Naive thymus-derived CD4-positive, alpha-beta T cell (primary cell): Measurements from ENCODE around the gene ATXN7L2. TPM values are rescaled to one million over a fixed set of nuclear protein-coding genes. Genes with fewer than 3 reads are reported as not detected.
"Not testable (repeated sequence)": the region's sequence is repeated elsewhere in the genome, so short reads cannot be mapped to it uniquely, and the experiment has no call there.

Experiments used
- ATAC-seq: fragments of 150-1000 bp; cut with Tn5 transposase; 2 replicates; pipeline ENCODE4 v1.10.0; 2021; ENCODE audit warnings: mild to moderate bottlenecking, moderate library complexity
- CTCF ChIA-PET: fragments of 350-600 bp; sonication (Branson Sonifier 250); formaldehyde crosslinking; loops from one replicate; lab custom pipeline; 2021; ENCODE audit warnings: antibody characterized with exemption; lab: Charles Lee
- POLR2A ChIA-PET: fragments of 350-600 bp; sonication (Branson Sonifier 250); formaldehyde crosslinking; loops from one replicate; lab custom pipeline; 2021; ENCODE audit warnings: antibody characterized with exemption, inconsistent platforms; lab: Charles Lee
- DNase-seq, 9 donors: peaks; one replicate each; pipeline versions ENCODE4 v3.0.0 to v3.0.0-alpha.2; 2020 to 2022; ENCODE audit warnings: mixed read lengths in 1 of 9
- H3K27ac ChIP-seq: one replicate; pipeline ENCODE4 v1.7.0; 2013; ENCODE audit warnings: mild to moderate bottlenecking, low read depth, low read length, moderate library complexity
- H3K27me3 ChIP-seq, 2 donors: one replicate each; pipeline ENCODE4 v1.7.0; 2013; ENCODE audit warnings: low read length in 2 of 2, mild to moderate bottlenecking in 2 of 2, moderate library complexity in 2 of 2; ENCODE audit not compliant: control insufficient read depth in 2 of 2, insufficient read depth in 2 of 2
- H3K36me3 ChIP-seq, 3 experiments: 1 replicate in 2 of 3; 2 replicates in 1 of 3; pipeline ENCODE4 v1.7.0; 2013; ENCODE audit warnings: low read length in 3 of 3, mild to moderate bottlenecking in 3 of 3, moderate library complexity in 1 of 3; ENCODE audit not compliant: insufficient read depth in 3 of 3, control insufficient read depth in 2 of 3
- H3K4me1 ChIP-seq, 2 donors: one replicate each; pipeline ENCODE4 v1.7.0; 2013; ENCODE audit warnings: low read length in 2 of 2, mild to moderate bottlenecking in 2 of 2, moderate library complexity in 1 of 2; ENCODE audit not compliant: control insufficient read depth in 2 of 2, insufficient read depth in 2 of 2
- H3K4me3 ChIP-seq: 2 replicates; pipeline ENCODE4 v1.7.0; 2013; ENCODE audit warnings: mild to moderate bottlenecking, low read length
- H3K9me3 ChIP-seq, 3 experiments: 1 replicate in 2 of 3; 2 replicates in 1 of 3; pipeline ENCODE4 v1.7.0; 2013; ENCODE audit warnings: low read length in 3 of 3; ENCODE audit not compliant: control insufficient read depth in 2 of 3
- H3K27ac Mint-ChIP-seq, 9 donors: one replicate each; pipeline ENCODE4 v1.8.0; 2020 to 2022; ENCODE audit warnings: mixed read lengths in 9 of 9, mild to moderate bottlenecking in 8 of 9, moderate library complexity in 5 of 9, inconsistent platforms in 2 of 9
- H3K27me3 Mint-ChIP-seq, 5 donors: one replicate each; pipeline ENCODE4 v1.8.0; 2021 to 2022; ENCODE audit warnings: mixed read lengths in 5 of 5, mild to moderate bottlenecking in 1 of 5
- H3K36me3 Mint-ChIP-seq, 5 donors: one replicate each; pipeline ENCODE4 v1.8.0; 2020 to 2022; ENCODE audit warnings: mixed read lengths in 5 of 5, mild to moderate bottlenecking in 3 of 5, inconsistent platforms in 1 of 5
- H3K4me1 Mint-ChIP-seq, 7 donors: one replicate each; pipeline ENCODE4 v1.8.0; 2020 to 2022; ENCODE audit warnings: mixed read lengths in 7 of 7, mild to moderate bottlenecking in 3 of 7, inconsistent platforms in 1 of 7
- H3K4me3 Mint-ChIP-seq, 10 donors: one replicate each; pipeline ENCODE4 v1.8.0; 2020 to 2022; ENCODE audit warnings: mild to moderate bottlenecking in 10 of 10, mixed read lengths in 10 of 10, moderate library complexity in 6 of 10, inconsistent platforms in 2 of 10
- H3K9me3 Mint-ChIP-seq, 11 donors: one replicate each; pipeline ENCODE4 v1.8.0; 2020 to 2022; ENCODE audit warnings: mixed read lengths in 11 of 11, mild to moderate bottlenecking in 4 of 11, inconsistent platforms in 1 of 11, moderate library complexity in 1 of 11
- intact Hi-C, 2 donors: fragments of 100-400 bp; cut with micrococcal nuclease; formaldehyde crosslinking; loops; one replicate each; pipeline ENCODE4 v1.15.1; 2023
- polyA plus RNA-seq, 2 donors: library from polyadenylated mRNA; unstranded; fragments of 300-500 nt; fragmentation: Illumina TruSeq; gene quantifications; one replicate each; pipeline ENCODE4 v1.2.3, GENCODE V29; 2021
- total RNA-seq, 6 experiments: library from RNA in 5 of 6; stranded (reverse) in 5 of 6; gene quantifications; 1 replicate in 5 of 6; 2 replicates in 1 of 6; pipeline ENCODE4 v1.2.3 and lab custom pipeline; 2021 to 2026

ATXN7L2 gene
- total and polyA plus RNA-seq, 7 experiments from 2014 or later: 4.9 to 15.2 (median 11.7) TPM

- H3K4me3 ChIP-seq, H3K4me1 Mint-ChIP-seq, H3K27ac Mint-ChIP-seq, H3K36me3 ChIP-seq, POLR2A ChIA-PET, H3K4me1 ChIP-seq, CTCF ChIA-PET, DNase-seq, H3K27ac ChIP-seq, H3K4me3 Mint-ChIP-seq, H3K9me3 ChIP-seq, H3K36me3 Mint-ChIP-seq, intact Hi-C loops, H3K9me3 Mint-ChIP-seq, H3K27me3 ChIP-seq, ATAC-seq: not testable (repeated sequence)
- peaks cover 20 to 49% (median 27%) of the 10 kb centered on the region in 5 donors for H3K27me3 Mint-ChIP-seq
Measured at GRCh38 chr1:109445949-109446695, 37.6 kb upstream of the ATXN7L2 start.

GRCh38 chr1:109447524-109447923 is 36.2 kb upstream of the ATXN7L2 start:
- H3K36me3 ChIP-seq: no peaks in the 10 kb centered on the region
- H3K9me3 Mint-ChIP-seq: peaks cover 0 to 7% (median 2%) of the 10 kb centered on the region in 11 donors
- H3K36me3 Mint-ChIP-seq: peaks cover 0 to 3% (median 0%) of the 10 kb centered on the region in 5 donors
- no peak overlapping the region for H3K27ac Mint-ChIP-seq
- H3K9me3 ChIP-seq: no peaks in the 10 kb centered on the region
- intact Hi-C loops: no loop called here
- ChIA-PET CTCF (interaction anchor here (0.6 kb wide), 1 partner anchor 718 kb away, joined by 4 read pairs; no protein-coding TSS in a partner anchor), POLR2A (no interaction called here)
- no peak for ATAC-seq
- peaks cover 24 to 58% (median 37%) of the 10 kb centered on the region in 5 donors for H3K27me3 Mint-ChIP-seq
- peaks cover 3 to 5% of the 10 kb centered on the region in 2 donors for H3K27me3 ChIP-seq
- H3K4me3 ChIP-seq: no peak overlapping the region
- no peak overlapping the region for H3K4me3 Mint-ChIP-seq
- no peak for DNase-seq
- no peaks in the 10 kb centered on the region for H3K4me1 ChIP-seq
- no peaks in the 10 kb centered on the region for H3K4me1 Mint-ChIP-seq
- H3K27ac ChIP-seq: no peak overlapping the region

- Histone ChIP-seq H3K27me3 (no peaks in the 10 kb centered on the region), H3K27ac (no peak overlapping the region), H3K4me1 (no peaks in the 10 kb centered on the region), H3K9me3 (peaks cover 0 to 4% (median 0%) of the 10 kb centered on the region in 3 experiments), H3K36me3 (no peaks in the 10 kb centered on the region), H3K4me3 (no peak overlapping the region)
- ATAC-seq (no peak), DNase-seq (no peak)
- intact Hi-C loops: no loop called here
- H3K4me1 Mint-ChIP-seq: no peaks in the 10 kb centered on the region
- peaks cover 0 to 37% (median 14%) of the 10 kb centered on the region in 11 donors for H3K9me3 Mint-ChIP-seq
- ChIA-PET POLR2A (no interaction called here), CTCF (no interaction called here)
- H3K4me3 Mint-ChIP-seq: no peak overlapping the region
- peaks cover 22 to 57% (median 46%) of the 10 kb centered on the region in 5 donors for H3K27me3 Mint-ChIP-seq
- H3K36me3 Mint-ChIP-seq: peaks cover 0 to 13% (median 3%) of the 10 kb centered on the region in 5 donors
- H3K27ac Mint-ChIP-seq: no peak overlapping the region
Measured at GRCh38 chr1:109454497-109455133, 29.1 kb upstream of the ATXN7L2 start.

GRCh38 chr1:109457819-109458218 is 25.9 kb upstream of the ATXN7L2 start:
- H3K27me3 Mint-ChIP-seq: peaks cover 33 to 61% (median 48%) of the 10 kb centered on the region in 5 donors
- Histone ChIP-seq H3K4me3 (no peak overlapping the region), H3K27me3 (no peaks in the 10 kb centered on the region), H3K4me1 (no peaks in the 10 kb centered on the region), H3K36me3 (no peaks in the 10 kb centered on the region), H3K27ac (no peak overlapping the region), H3K9me3 (peaks cover 0 to 4% (median 0%) of the 10 kb centered on the region in 3 experiments)
- no peak for DNase-seq
- intact Hi-C loops: no loop called here
- POLR2A ChIA-PET: no interaction called here
- peaks cover 0 to 36% (median 14%) of the 10 kb centered on the region in 11 donors for H3K9me3 Mint-ChIP-seq
- CTCF ChIA-PET: no interaction called here
- H3K4me1 Mint-ChIP-seq: no peaks in the 10 kb centered on the region
- ATAC-seq: no peak
- H3K27ac Mint-ChIP-seq: no peak overlapping the region
- no peak overlapping the region for H3K4me3 Mint-ChIP-seq
- peaks cover 0 to 13% (median 3%) of the 10 kb centered on the region in 5 donors for H3K36me3 Mint-ChIP-seq

- H3K27ac Mint-ChIP-seq: peak overlapping the region in 3 of 9 donors; percentile 31 to 73 (median 67)
- intact Hi-C loops: loop anchor here (5.0 kb wide), 1 partner anchor 39 kb away; the partner anchor contains the start of gene PSMA5 (in 2 of the 2)
- CTCF ChIA-PET: no interaction called here
- POLR2A ChIA-PET: no interaction called here
- H3K9me3 Mint-ChIP-seq: no peaks in the 10 kb centered on the region
- H3K36me3 Mint-ChIP-seq: no peaks in the 10 kb centered on the region
- Histone ChIP-seq H3K4me3 (peak overlapping the region; percentile 44), H3K36me3 (no peaks in the 10 kb centered on the region), H3K4me1 (peaks cover 0 to 3% of the 10 kb centered on the region in 2 donors), H3K9me3 (no peaks in the 10 kb centered on the region), H3K27ac (no peak overlapping the region), H3K27me3 (peaks cover 9 to 16% of the 10 kb centered on the region in 2 donors)
- ATAC-seq (no peak), DNase-seq (peak in 1 of 9 donors; percentile 17)
- H3K27me3 Mint-ChIP-seq: peaks cover 68 to 89% (median 79%) of the 10 kb centered on the region in 5 donors
- H3K4me3 Mint-ChIP-seq: peak overlapping the region; percentile 45 to 89 (median 82)
- peaks cover 0 to 11% (median 7%) of the 10 kb centered on the region in 7 donors for H3K4me1 Mint-ChIP-seq
Measured at GRCh38 chr1:109466125-109466451, 17.6 kb upstream of the ATXN7L2 start.

GRCh38 chr1:109466452-109467300 is 17.0 kb upstream of the ATXN7L2 start, which contains the start of gene SYPL2:
SYPL2 (plus strand) TSS chr1:109466546; CDS start chr1:109466844, 298 bp downstream.
- peak within 1 kb of the TSS in 3 of 9 donors; percentile 31 to 73 (median 67) for H3K27ac Mint-ChIP-seq
- peaks cover 11 to 16% of the 10 kb centered on the region in 2 donors for H3K27me3 ChIP-seq
- CTCF ChIA-PET: no interaction called here
- H3K27me3 Mint-ChIP-seq: peaks cover 68 to 90% (median 78%) of the 10 kb centered on the region in 5 donors
- H3K36me3 Mint-ChIP-seq: no peaks in the 10 kb centered on the region
- no peaks in the 10 kb centered on the region for H3K9me3 ChIP-seq
- intact Hi-C loops: loop anchor here (5.0 kb wide), 1 partner anchor 39 kb away; the partner anchor contains the start of gene PSMA5 (in 2 of the 2)
- no peaks in the 10 kb centered on the region for H3K36me3 ChIP-seq
- H3K4me1 ChIP-seq: peaks cover 0 to 3% of the 10 kb centered on the region in 2 donors
- peak within 1 kb of the TSS; percentile 45 to 89 (median 84) for H3K4me3 Mint-ChIP-seq
- no peaks in the 10 kb centered on the region for H3K9me3 Mint-ChIP-seq
- POLR2A ChIA-PET: no interaction called here
- ATAC-seq (peak; percentile 40), DNase-seq (peak in 1 of 9 donors; percentile 8)
- no peak within 1 kb of the TSS for H3K27ac ChIP-seq
- H3K4me1 Mint-ChIP-seq: peaks cover 0 to 11% (median 7%) of the 10 kb centered on the region in 7 donors
- peak within 1 kb of the TSS; percentile 44 for H3K4me3 ChIP-seq
